Right ventricle myocardium superior (tissue), 1 donor: ENCODE results near the gene TCF7L2. TPM values are rescaled to one million over a fixed set of nuclear protein-coding genes. Genes with fewer than 3 reads are reported as not detected.
A peak's percentile ranks its signal among the peaks of the same experiment; 100 is the strongest.

ENCODE experiments used
- ATAC-seq: fragments of 200-7000 bp; cut with Tn5 transposase; one replicate; pipeline ENCODE4 v1.9.1; 2020; ENCODE audit warnings: mild to moderate bottlenecking; ENCODE audit not compliant: poor library complexity
- DNase-seq: peaks from one replicate; pipeline ENCODE4 v3.0.0-alpha.2; 2020
- intact Hi-C: fragments of 100-400 bp; cut with DNase I; formaldehyde crosslinking; loops from one replicate; pipeline ENCODE4 v1.11.2; 2022
- total RNA-seq: library from RNA; stranded (reverse); fragmentation: NEBNext Ultra II Directional; extraction: Animal tissue kit (Norgen Biotek cat#: 25700); gene quantifications from one replicate; pipeline ENCODE4 v1.2.1, GENCODE V29; 2021
- donor health status: DM: no; HTN: yes; CAD: no; lungs with severe emphysema.

Gene TCF7L2
- total RNA-seq, 1 donor from 2014 or later: 9.4 TPM

- DNase-seq (no peak), ATAC-seq (no peak)
- intact Hi-C loops: no loop called here
Observed at GRCh38 chr10:113115556-113115955, 165.5 kb downstream of the TCF7L2 start.

GRCh38 chr10:113118882-113119281 lies 168.8 kb downstream of the TCF7L2 start:
- DNase-seq (no peak), ATAC-seq (no peak)
- intact Hi-C loops: no loop called here

- DNase-seq (no peak), ATAC-seq (no peak)
- intact Hi-C loops: no loop called here
Observed at GRCh38 chr10:113119801-113120200, 169.8 kb downstream of the TCF7L2 start.

- intact Hi-C loops: no loop called here
- no peak for ATAC-seq
- DNase-seq: no peak
Observed at GRCh38 chr10:113121153-113121552, 171.1 kb downstream of the TCF7L2 start.

- intact Hi-C loops: no loop called here
- no peak for DNase-seq
- ATAC-seq: no peak
Observed at GRCh38 chr10:113122947-113123346, 172.9 kb downstream of the TCF7L2 start.

- intact Hi-C loops: loop anchor here (5.0 kb wide), 1 partner anchor 172 kb away; the partner anchor contains the start of gene TCF7L2
- DNase-seq (no peak), ATAC-seq (no peak)
Observed at GRCh38 chr10:113124724-113125123, 174.7 kb downstream of the TCF7L2 start.

- DNase-seq (no peak), ATAC-seq (no peak)
- intact Hi-C loops: loop anchor here (5.0 kb wide), 1 partner anchor 173 kb away; the partner anchor contains the start of gene TCF7L2
Observed at GRCh38 chr10:113125612-113126011, 175.6 kb downstream of the TCF7L2 start.

GRCh38 chr10:113126229-113127201 lies 176.5 kb downstream of the TCF7L2 start:
- intact Hi-C loops: loop anchor here (5.0 kb wide), 1 partner anchor 174 kb away; the partner anchor contains the start of gene TCF7L2
- DNase-seq: peak; percentile 84
- peak; percentile 97 for ATAC-seq

- intact Hi-C loops: loop anchor here (5.0 kb wide), 1 partner anchor 175 kb away; the partner anchor contains the start of gene TCF7L2
- ATAC-seq (no peak), DNase-seq (no peak)
Observed at GRCh38 chr10:113127261-113127900, 177.3 kb downstream of the TCF7L2 start.

- ATAC-seq (no peak), DNase-seq (no peak)
- intact Hi-C loops: loop anchor here (5.0 kb wide), 1 partner anchor 176 kb away; the partner anchor contains the start of gene TCF7L2
Observed at GRCh38 chr10:113127901-113128283, 177.8 kb downstream of the TCF7L2 start.

GRCh38 chr10:113128450-113129070 lies 178.5 kb downstream of the TCF7L2 start:
- intact Hi-C loops: loop anchor here (5.0 kb wide), 1 partner anchor 176 kb away; the partner anchor contains the start of gene TCF7L2
- DNase-seq: no peak
- no peak for ATAC-seq

GRCh38 chr10:113129117-113129516 lies 179.1 kb downstream of the TCF7L2 start:
- intact Hi-C loops: loop anchor here (5.0 kb wide), 1 partner anchor 177 kb away; the partner anchor contains the start of gene TCF7L2
- DNase-seq (no peak), ATAC-seq (no peak)

GRCh38 chr10:113130014-113130641 lies 180.1 kb downstream of the TCF7L2 start:
- no peak for ATAC-seq
- intact Hi-C loops: loop anchor here (10.0 kb wide), 1 partner anchor 255 kb away; no protein-coding TSS in a partner anchor
- no peak for DNase-seq

GRCh38 chr10:113131613-113132261 lies 181.7 kb downstream of the TCF7L2 start:
- intact Hi-C loops: loop anchor here (10.0 kb wide), 1 partner anchor 253 kb away; no protein-coding TSS in a partner anchor
- DNase-seq (no peak), ATAC-seq (peak; percentile 73)

GRCh38 chr10:113132591-113133121 lies 182.6 kb downstream of the TCF7L2 start:
- ATAC-seq: peak; percentile 28
- no peak for DNase-seq
- intact Hi-C loops: loop anchor here (10.0 kb wide), 1 partner anchor 252 kb away; no protein-coding TSS in a partner anchor

- ATAC-seq (no peak), DNase-seq (no peak)
- intact Hi-C loops: loop anchor here (10.0 kb wide), 1 partner anchor 251 kb away; no protein-coding TSS in a partner anchor
Observed at GRCh38 chr10:113133497-113134115, 183.6 kb downstream of the TCF7L2 start.

- DNase-seq (no peak), ATAC-seq (no peak)
- intact Hi-C loops: loop anchor here (10.0 kb wide), 1 partner anchor 250 kb away; no protein-coding TSS in a partner anchor
Observed at GRCh38 chr10:113135025-113135424, 185.0 kb downstream of the TCF7L2 start.
